GM12864 (cell line): Measurements from ENCODE around the gene CDK5.

Experiments
- DNase-seq: peaks from one replicate; pipeline ENCODE4 v3.0.0-alpha.2; 2011; ENCODE audit warnings: low read depth
- H3K4me3 ChIP-seq: 2 replicates; pipeline ENCODE4 v1.5.1; 2011; ENCODE audit warnings: mild to moderate bottlenecking, low read depth, low read length, control low read depth
- TF ChIP-seq, protein P1 (sequence below): IDR thresholded peaks from 2 replicates; pipeline ENCODE4 v1.5.1; 2011; ENCODE audit warnings: low read depth, mild to moderate bottlenecking, moderate library complexity, low read length, control low read depth, inconsistent platforms; ENCODE audit errors: missing control alignments

The CDK5 gene

DNA sequence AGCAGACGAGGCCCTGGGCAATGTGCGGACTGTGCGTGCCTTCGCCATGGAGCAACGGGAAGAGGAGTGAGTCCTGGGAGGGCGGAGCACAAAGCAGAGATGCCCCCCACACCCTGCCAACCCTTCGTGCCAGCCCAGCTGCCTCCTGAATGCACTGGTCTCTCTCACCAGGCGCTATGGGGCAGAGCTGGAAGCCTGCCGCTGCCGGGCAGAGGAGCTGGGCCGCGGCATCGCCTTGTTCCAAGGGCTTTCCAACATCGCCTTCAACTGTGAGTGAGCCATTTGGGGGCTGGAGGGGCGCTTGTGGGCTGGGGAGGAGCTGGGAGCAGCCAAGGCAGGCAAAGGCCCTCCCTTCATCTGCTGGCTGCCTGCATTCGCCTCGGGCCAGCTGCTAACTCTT, 21.8 kb downstream of the CDK5 start:
- TF ChIP-seq, protein P1, sequence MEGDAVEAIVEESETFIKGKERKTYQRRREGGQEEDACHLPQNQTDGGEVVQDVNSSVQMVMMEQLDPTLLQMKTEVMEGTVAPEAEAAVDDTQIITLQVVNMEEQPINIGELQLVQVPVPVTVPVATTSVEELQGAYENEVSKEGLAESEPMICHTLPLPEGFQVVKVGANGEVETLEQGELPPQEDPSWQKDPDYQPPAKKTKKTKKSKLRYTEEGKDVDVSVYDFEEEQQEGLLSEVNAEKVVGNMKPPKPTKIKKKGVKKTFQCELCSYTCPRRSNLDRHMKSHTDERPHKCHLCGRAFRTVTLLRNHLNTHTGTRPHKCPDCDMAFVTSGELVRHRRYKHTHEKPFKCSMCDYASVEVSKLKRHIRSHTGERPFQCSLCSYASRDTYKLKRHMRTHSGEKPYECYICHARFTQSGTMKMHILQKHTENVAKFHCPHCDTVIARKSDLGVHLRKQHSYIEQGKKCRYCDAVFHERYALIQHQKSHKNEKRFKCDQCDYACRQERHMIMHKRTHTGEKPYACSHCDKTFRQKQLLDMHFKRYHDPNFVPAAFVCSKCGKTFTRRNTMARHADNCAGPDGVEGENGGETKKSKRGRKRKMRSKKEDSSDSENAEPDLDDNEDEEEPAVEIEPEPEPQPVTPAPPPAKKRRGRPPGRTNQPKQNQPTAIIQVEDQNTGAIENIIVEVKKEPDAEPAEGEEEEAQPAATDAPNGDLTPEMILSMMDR, result no peak
- DNase-seq, result no peak
- no peak overlapping the region for H3K4me3 ChIP-seq

DNA sequence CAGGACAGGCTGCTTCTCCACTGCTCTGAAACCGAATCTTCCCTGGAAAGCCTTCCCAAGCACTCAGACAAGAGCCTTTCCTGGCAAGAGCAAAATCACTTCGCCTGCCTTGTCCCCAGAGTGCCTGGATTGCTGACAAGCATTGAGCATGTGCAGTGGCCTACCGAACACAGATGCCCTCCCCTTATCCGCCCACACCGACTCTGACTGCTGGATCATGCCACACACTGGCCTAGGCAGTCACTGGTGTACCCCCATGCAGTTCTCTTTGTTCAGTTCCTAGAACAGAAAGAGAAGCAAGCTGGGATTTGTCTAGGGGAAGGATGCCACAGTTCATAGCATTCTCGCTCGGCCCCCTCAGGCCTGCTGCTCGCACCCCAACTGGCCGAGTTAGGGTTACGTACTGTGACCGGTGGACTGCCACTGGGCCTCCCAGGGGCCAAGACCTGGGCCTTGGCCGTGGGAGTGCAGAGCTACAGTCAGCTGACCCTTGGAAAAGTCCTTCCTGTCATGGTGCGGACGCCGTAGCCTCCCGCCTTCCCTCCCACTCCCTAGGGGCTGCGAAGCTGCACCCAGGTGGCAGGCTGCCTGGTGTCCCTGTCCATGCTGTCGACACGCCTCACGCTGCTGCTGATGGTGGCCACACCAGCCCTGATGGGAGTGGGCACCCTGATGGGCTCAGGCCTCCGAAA, 22.5 kb downstream of the CDK5 start:
- DNase-seq, result no peak
- TF ChIP-seq, protein P1, result no peak
- H3K4me3 ChIP-seq, result no peak overlapping the region

DNA sequence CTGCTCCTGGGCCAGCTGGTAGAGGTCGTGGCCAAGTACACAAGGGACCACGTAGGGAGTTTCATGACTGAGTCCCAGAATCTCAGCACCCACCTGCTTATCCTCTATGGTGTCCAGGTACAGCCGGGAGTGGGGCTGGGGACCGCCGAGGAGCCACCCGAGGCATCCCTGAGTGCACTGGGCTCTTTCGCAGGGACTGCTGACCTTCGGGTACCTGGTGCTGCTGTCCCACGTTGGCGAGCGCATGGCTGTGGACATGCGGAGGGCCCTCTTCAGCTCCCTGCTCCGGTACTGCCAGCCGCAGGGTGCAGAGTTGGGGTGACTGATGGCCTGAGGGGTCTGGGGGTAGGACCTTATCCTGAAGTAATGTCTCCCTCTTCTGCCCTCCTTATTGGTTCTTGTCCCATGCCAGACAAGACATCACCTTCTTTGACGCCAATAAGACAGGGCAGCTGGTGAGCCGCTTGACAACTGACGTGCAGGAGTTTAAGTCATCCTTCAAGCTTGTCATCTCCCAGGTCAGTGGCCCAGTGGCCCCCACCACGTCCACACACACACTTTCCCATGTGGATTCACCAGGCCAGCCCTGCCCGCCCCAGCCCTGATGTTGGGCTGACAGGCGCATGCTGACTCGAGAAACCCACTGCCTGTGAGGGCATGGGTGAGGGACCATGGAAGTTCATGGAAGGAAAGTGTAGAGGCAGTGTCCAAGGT, 23.2 kb downstream of the CDK5 start:
- DNase-seq, result no peak
- H3K4me3 ChIP-seq, result no peak overlapping the region
- TF ChIP-seq, protein P1, result no peak

DNA sequence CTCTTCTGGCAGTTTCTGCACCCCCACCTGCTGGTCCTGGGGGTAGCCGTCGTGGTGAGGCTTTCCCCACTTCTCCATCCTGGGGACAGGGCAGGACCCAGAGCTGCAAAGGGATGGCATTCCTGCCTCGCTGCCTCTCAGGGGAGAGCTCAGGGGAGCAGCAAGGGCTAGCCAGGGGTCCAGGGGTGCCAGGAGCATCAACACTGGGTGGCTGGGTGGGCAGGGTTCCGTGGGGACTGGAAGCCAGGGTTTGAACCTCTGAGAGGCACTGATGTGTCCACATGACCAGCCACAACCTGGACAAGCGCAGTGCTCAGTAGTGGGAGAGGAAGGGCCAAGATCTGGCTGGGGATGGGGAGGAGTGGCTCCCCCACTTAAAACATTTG, 23.8 kb downstream of the CDK5 start:
- TF ChIP-seq, protein P1, result no peak

DNA sequence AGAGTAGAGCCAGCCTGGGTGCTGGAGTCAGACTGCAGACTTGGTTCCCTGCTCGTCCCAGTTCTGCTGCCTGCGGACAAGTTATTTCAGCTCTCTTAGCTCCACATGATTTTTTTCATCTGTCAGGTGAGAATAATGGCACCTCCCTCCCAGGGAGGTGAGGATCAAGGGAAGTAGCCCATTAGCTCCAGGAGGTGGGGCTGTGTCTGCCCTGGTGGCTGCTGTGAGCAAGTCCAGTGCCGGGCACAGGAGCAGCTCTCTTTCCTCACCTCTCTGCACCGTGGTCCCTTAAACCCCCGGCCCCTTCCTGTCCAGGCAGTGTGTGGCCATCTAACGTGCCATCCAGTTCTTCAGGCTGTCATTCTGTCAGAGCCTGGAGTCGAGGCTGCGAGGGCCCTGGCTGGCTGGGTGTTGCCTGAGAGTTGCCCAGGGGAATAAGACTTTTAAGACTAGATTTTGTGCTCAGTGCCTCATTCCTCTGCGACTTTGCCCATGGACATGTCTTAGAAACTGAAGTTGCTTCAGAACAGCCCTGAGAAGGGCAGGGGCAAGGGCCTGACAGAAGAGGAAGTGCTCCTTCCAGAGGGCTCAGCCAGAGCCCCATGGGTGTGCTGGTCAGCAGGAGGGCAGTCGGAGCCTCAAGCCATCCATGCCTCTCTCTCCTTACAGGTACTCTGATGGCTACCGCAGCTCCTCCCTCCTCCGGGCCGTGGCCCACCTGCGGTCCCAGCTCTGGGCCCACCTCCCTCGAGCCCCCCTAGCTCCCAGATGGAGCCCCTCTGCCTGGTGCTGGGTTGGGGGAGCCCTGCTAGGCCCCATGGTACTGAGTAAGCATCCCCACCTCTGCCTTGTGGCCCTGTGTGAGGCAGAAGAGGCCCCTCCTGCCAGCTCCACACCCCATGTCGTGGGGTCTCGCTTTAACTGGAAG, 24.5 kb downstream of the CDK5 start:
- TF ChIP-seq, protein P1, result no peak
- DNase-seq, result no peak
- no peak overlapping the region for H3K4me3 ChIP-seq

More for the DNA sequence above, 23.8 kb downstream of the CDK5 start:
- DNase-seq, result no peak
- no peak overlapping the region for H3K4me3 ChIP-seq

DNA sequence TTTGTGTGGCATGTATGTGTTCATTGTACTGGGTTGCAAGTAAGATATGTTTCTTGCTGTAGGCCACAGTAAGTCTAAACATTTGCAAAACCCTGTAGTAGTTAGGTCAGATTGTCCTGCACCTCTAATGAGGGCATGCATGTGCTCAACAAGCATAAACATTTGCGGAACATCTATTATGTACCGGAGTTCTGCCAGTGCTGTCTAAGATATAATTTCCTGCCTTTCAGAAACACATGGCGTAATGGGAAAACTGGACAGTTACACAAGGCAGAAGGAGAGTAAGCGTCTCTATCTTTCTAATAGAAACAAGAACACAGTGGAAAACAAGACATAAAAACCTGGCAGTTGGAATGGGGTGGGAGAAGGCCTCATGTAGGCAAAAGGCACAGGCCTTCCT, 26.7 kb downstream of the CDK5 start:
- no peak for DNase-seq
- H3K4me3 ChIP-seq, result no peak overlapping the region
- TF ChIP-seq, protein P1, result no peak
